ENCODE results near the gene CTTNBP2NL.

Gene CTTNBP2NL

GRCh38 chr1:112505878-112506277 lies 109.9 kb downstream of the CTTNBP2NL start:
- no peak for DNase-seq (ENCODE audit: low read depth in 2 of 3, low spot score in 2 of 3)

DNA sequence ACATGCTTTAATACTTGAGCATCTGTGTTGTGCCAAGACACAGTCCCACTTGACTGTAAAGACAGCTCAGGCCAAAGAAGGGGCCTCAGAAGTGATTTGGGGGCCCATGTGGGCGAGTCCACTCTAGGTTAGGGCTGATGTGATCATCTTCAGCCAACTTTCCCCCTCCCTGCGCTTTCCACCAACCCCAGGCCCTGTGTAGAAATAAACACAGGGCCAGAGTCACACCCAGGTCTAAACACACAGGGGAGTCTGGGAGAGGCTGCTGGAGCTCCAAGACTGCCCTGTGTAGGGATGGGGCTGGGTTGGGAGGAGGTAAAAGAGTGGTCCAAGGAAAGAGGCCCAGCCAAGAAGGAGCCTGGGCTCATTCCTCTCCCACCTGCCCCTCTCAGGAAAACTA lies 110.3 kb downstream of the CTTNBP2NL start:
- DNase-seq (ENCODE audit: low read depth in 2 of 3, low spot score in 2 of 3): no peak

DNA sequence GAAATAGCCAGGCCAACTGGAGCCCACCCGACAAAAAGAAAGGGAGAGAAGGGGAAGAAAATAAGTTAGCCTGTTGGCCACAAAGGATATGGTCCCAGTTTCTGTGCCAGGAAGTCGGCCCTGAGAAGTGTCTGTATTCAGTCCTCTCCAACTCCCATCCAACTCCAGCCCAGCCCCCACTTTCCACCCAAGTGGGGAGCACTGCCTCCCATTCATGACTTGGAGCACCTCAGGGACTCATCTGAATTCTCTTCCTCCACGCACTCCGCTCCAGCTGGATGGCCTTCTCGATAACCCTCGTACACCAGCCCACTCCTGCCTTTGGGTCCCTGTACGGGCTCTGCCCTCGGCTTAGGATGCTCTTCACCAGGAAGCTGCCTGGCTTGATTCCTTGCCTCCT lies 110.7 kb downstream of the CTTNBP2NL start:
- DNase-seq (ENCODE audit: low read depth in 2 of 3, low spot score in 2 of 3): no peak

DNA sequence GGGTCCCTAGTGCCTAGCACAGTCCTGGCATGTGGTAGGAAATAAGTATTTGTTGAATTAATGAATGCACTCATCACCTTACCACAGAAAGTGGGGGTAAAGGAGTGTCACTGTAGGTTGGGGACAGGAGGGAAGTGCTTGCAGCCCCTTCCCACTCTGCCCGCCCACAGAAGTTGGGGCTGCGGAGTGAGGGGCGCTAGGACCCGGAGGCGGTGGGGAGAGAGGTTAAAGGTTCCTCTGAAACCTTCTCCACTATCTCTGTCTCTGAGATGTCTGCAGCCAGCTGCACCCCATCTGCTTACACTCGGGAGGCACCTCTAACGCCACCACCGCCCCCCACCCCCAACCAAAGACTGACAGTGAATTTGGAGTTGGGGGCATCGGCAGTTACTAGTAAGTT lies 111.3 kb downstream of the CTTNBP2NL start:
- DNase-seq (ENCODE audit: low read depth in 2 of 3, low spot score in 2 of 3): no peak

DNA sequence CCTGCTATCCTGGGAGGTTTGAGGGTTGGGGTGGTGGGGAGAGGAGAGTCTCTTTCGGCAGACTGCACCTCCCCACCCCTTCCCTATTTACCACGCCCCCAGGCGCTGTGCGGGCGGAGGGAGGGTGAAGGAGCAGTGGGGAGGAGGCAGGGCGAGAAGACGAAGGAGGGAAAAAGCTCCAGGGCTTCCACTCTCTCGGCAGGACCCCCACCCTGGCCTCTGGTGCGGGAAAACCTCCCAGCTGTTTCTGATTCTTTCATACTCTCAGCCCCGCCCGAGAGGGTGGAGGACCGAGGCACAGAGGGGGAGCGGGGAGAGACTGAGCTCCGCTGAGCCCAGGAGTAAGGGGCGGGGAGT lies 111.9 kb downstream of the CTTNBP2NL start:
- no peak for DNase-seq (ENCODE audit: low read depth in 2 of 3, low spot score in 2 of 3)

GRCh38 chr1:112508278-112509004 lies 112.4 kb downstream of the CTTNBP2NL start, which contains the start of gene WNT2B:
WNT2B (plus strand) TSS chr1:112508965; CDS start chr1:112509263, 298 bp downstream.
- DNase-seq (ENCODE audit: low read depth in 2 of 3, low spot score in 2 of 3): no peak

DNA sequence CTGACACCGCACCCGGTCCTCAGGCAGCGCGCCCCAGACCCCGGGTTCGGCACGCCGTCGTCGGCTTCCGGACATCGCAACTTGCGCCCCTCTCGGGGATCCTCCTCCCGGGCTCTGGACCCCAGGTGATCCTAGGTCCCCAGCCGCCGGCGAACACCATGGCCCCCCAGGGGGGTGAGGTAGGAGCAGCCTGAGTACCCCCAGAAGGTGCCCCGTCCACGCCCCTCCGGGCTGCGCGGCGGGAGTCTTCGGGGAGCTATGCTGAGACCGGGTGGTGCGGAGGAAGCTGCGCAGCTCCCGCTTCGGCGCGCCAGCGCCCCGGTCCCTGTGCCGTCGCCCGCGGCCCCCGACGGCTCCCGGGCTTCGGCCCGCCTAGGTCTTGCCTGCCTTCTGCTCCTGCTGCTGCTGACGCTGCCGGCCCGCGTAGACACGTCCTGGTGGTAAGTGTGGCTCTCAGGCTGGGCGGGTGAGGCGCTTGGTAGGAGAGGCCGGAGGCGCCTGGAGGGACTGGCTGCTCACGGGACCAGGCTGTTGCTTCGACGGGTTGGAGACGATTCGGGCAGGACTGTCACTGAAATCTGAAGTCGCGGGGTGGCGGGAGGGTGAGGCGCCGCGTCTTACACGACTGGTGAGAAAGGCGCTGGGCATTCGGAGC lies 113.1 kb downstream of the CTTNBP2NL start:
- no peak for DNase-seq (ENCODE audit: low read depth in 2 of 3, low spot score in 2 of 3)

DNA sequence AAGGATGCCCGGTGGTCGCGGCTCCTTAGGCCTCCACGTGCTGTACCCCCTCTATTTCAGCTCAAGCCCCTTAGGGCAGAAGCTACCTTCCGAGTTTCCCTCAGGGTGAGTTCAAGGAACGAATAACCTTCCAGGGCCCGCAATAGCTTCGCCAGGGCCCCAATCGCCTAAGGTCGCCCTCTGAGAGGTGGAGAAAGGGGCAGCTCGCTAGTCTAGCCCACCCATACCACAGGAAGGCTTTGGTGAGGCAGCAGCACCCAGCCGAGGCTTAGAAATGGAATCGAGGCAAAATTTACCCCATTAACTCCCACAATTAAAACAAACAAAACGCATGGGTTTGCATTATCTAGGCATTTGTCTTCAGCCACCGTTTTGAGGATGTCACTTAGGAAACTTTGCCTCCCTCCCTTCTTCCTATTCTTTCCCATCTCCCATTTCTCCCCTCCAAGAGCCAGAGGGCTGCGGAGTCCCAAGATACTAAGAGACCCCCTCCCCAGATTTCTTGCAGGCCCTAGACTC lies 113.7 kb downstream of the CTTNBP2NL start:
- DNase-seq (ENCODE audit: low read depth in 2 of 3, low spot score in 2 of 3): no peak

- DNase-seq (ENCODE audit: low read depth in 2 of 3, low spot score in 2 of 3): no peak
Observed at GRCh38 chr1:112510340-112510739, 114.3 kb downstream of the CTTNBP2NL start.
